ENCODE measurements around the gene LSR. TPM values are rescaled to one million over a fixed set of nuclear protein-coding genes. Genes with fewer than 3 reads are reported as not detected.
"Not testable (repeated sequence)": the region's sequence is repeated elsewhere in the genome, so short reads cannot be mapped to it uniquely, and the experiment has no call there.

LSR gene
- total RNA-seq, 3 donors from 2014 or later, result 3.7 to 37.5 (median 35.1) TPM

GRCh38 chr19:35284153-35285094, 35.6 kb downstream of the LSR start:
- no peak for DNase-seq (ENCODE audit: low spot score in 2 of 2)
- Histone ChIP-seq H3K4me1 (no peaks in the 10 kb centered on the region), H3K36me3 (no peaks in the 10 kb centered on the region), H3K27me3 (no peaks in the 10 kb centered on the region), H3K9me3 (no peaks in the 10 kb centered on the region), H3K27ac (no peak overlapping the region), H3K4me3 (no peak overlapping the region)
- TF ChIP-seq CTCF (IDR thresholded peaks at IDR 0.05), result no peak
- TF ChIP-seq POLR2AphosphoS5 (IDR thresholded peaks at IDR 0.05), result no peak
- intact Hi-C loops (cut with DNase I; ENCODE audit: low total_unique reads), result no loop called here

GRCh38 chr19:35285095-35285449, 36.3 kb downstream of the LSR start:
- TF ChIP-seq CTCF (IDR thresholded peaks at IDR 0.05), result no peak
- no peak for TF ChIP-seq POLR2AphosphoS5 (IDR thresholded peaks at IDR 0.05)
- no peak for TF ChIP-seq POLR2A (IDR thresholded peaks at IDR 0.05)

GRCh38 chr19:35285465-35285864, 36.7 kb downstream of the LSR start:
- DNase-seq (ENCODE audit: low spot score in 2 of 2); H3K36me3 ChIP-seq; H3K4me1 ChIP-seq; H3K27me3 ChIP-seq; H3K27ac ChIP-seq; intact Hi-C loops (cut with DNase I; ENCODE audit: low total_unique reads); H3K4me3 ChIP-seq; H3K9me3 ChIP-seq: not testable (repeated sequence)

More at GRCh38 chr19:35285095-35285449, 36.3 kb downstream of the LSR start:
- Histone ChIP-seq H3K9me3 (no peaks in the 10 kb centered on the region), H3K27ac (no peak overlapping the region), H3K36me3 (no peaks in the 10 kb centered on the region), H3K4me3 (no peak overlapping the region), H3K4me1 (no peaks in the 10 kb centered on the region), H3K27me3 (no peaks in the 10 kb centered on the region)
- intact Hi-C loops (cut with DNase I; ENCODE audit: low total_unique reads), result no loop called here
- no peak for DNase-seq (ENCODE audit: low spot score in 2 of 2)

GRCh38 chr19:35286101-35286500, 37.3 kb downstream of the LSR start:
- DNase-seq (ENCODE audit: low spot score in 2 of 2); H3K36me3 ChIP-seq; H3K4me1 ChIP-seq; H3K9me3 ChIP-seq; H3K27me3 ChIP-seq; intact Hi-C loops (cut with DNase I; ENCODE audit: low total_unique reads); H3K4me3 ChIP-seq; H3K27ac ChIP-seq: not testable (repeated sequence)

- Histone ChIP-seq H3K27ac (no peak overlapping the region), H3K9me3 (no peaks in the 10 kb centered on the region), H3K27me3 (peaks cover 0 to 8% of the 10 kb centered on the region in 2 donors), H3K4me3 (no peak overlapping the region), H3K4me1 (no peaks in the 10 kb centered on the region), H3K36me3 (no peaks in the 10 kb centered on the region)
- no peak for DNase-seq (ENCODE audit: low spot score in 2 of 2)
- intact Hi-C loops (cut with DNase I; ENCODE audit: low total_unique reads), result no loop called here
- no peak for TF ChIP-seq POLR2A (IDR thresholded peaks at IDR 0.05)
- TF ChIP-seq CTCF (IDR thresholded peaks at IDR 0.05), result no peak
- TF ChIP-seq POLR2AphosphoS5 (IDR thresholded peaks at IDR 0.05), result no peak
Observed at GRCh38 chr19:35287713-35288112, 38.9 kb downstream of the LSR start.

- no peak for TF ChIP-seq CTCF (IDR thresholded peaks at IDR 0.05)
- TF ChIP-seq POLR2AphosphoS5 (IDR thresholded peaks at IDR 0.05), result no peak
- no peak for TF ChIP-seq POLR2A (IDR thresholded peaks at IDR 0.05)
- Histone ChIP-seq H3K4me3 (no peak overlapping the region), H3K4me1 (no peaks in the 10 kb centered on the region), H3K27me3 (peaks cover 0 to 10% of the 10 kb centered on the region in 2 donors), H3K36me3 (no peaks in the 10 kb centered on the region), H3K27ac (no peak overlapping the region), H3K9me3 (no peaks in the 10 kb centered on the region)
- DNase-seq (ENCODE audit: low spot score in 2 of 2), result no peak
- intact Hi-C loops (cut with DNase I; ENCODE audit: low total_unique reads), result no loop called here
Observed at GRCh38 chr19:35288331-35288730, 39.5 kb downstream of the LSR start.
